Central memory CD8-positive, alpha-beta T cell (primary cell): ENCODE measurements around the gene HOXC9.

Experiments used
- ATAC-seq: fragments of 150-1000 bp; cut with Tn5 transposase; replicated peaks from 2 replicates; pipeline ENCODE4 v1.10.0; 2022; ENCODE audit warnings: mild to moderate bottlenecking, moderate FRiP score, moderate number of reproducible peaks; ENCODE audit not compliant: poor library complexity, severe bottlenecking; ENCODE audit errors: extremely low read depth
- DNase-seq, 2 donors: peaks; one replicate each; pipeline ENCODE4 v3.0.0; 2021; ENCODE audit warnings: low spot score in 2 of 2
- H3K27ac Mint-ChIP-seq: one replicate; pipeline ENCODE4 v1.8.0; 2022; ENCODE audit warnings: low read depth, mild to moderate bottlenecking, moderate library complexity, mixed read lengths
- H3K27me3 Mint-ChIP-seq: one replicate; pipeline ENCODE4 v1.8.0; 2022; ENCODE audit warnings: mixed read lengths
- H3K36me3 Mint-ChIP-seq: one replicate; pipeline ENCODE4 v1.8.0; 2022; ENCODE audit warnings: mild to moderate bottlenecking, moderate library complexity, mixed read lengths; ENCODE audit not compliant: insufficient read depth
- H3K4me1 Mint-ChIP-seq: one replicate; pipeline ENCODE4 v1.8.0; 2022; ENCODE audit warnings: mixed read lengths
- H3K4me3 Mint-ChIP-seq: one replicate; pipeline ENCODE4 v1.8.0; 2022; ENCODE audit warnings: mild to moderate bottlenecking, moderate library complexity, mixed read lengths
- H3K9me3 Mint-ChIP-seq: one replicate; pipeline ENCODE4 v1.8.0; 2022; ENCODE audit warnings: mixed read lengths

Gene HOXC9

DNA sequence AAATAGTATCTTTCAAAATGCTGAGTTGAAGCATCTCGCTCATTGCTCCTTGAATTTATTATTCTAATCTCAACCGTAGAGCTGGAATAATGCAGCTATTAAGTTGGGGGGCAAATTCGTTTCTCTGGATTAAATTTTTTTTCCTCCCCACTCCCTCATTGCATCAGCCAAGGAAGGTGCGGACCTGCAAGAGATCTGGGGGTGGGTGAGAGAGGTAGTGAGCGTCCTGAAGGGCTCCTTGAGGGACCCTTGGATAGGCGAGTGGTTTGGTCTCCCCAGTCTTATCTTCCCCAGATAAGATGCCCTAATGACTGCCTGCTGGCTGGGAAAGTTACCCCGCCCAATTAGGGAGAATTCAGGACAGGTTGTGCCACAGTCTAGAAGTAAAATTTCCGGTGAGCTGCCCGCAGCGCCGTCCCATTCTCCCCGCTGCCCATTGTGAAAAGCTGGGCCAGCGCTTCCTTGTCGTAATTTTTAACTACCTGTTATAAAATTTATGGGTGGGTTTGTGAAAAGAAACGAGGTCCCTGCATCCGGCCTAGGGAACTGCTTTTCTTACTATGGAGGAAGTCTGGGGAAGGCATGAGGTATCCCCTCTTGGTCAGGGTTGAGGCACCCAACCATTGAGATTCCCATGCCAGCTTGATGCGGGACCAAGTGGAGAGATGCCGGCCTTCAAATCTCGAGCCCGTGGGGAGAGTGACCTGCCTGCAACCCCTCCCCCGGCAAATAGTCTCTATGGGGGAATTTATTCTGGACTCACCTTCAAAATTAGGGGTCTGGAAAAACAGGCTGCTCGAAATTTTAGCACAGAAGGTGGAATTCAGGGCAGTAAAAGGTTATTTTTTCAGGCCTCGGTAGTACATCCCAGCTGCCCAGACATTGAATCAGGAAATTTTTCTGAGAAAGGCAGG is 15.3 kb downstream of the HOXC9 start:
- Mint-ChIP-seq H3K36me3 (peaks cover 15% of the 10 kb centered on the region), H3K4me3 (peak overlapping the region; percentile 20), H3K9me3 (no peaks in the 10 kb centered on the region), H3K4me1 (peaks cover 43% of the 10 kb centered on the region), H3K27ac (no peak overlapping the region), H3K27me3 (peaks cover 54% of the 10 kb centered on the region)
- no peak for DNase-seq
- ATAC-seq: no peak

DNA sequence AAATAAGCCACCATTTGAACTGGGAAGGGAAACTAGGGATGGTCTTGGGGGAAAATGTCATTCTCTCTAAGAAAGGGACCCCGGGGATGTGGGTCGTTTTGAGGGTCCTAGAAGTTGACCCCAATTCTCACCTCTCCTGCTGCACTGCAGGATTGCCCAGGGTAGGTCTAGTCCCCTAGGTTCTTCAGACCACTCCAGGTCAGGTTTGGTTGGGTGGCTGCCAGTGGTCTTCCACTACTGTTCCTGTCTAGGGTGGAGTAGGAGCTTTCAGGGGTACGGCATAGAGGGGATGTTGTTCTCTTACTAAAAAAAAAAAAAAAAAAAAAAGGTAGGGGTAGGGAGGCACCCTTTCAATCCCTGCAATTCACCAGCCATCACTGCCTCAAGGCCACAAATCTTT is 16.1 kb downstream of the HOXC9 start:
- peaks cover 40% of the 10 kb centered on the region for H3K4me1 Mint-ChIP-seq
- no peak for ATAC-seq
- H3K27ac Mint-ChIP-seq: no peak overlapping the region
- H3K27me3 Mint-ChIP-seq: peaks cover 49% of the 10 kb centered on the region
- DNase-seq: no peak
- peaks cover 15% of the 10 kb centered on the region for H3K36me3 Mint-ChIP-seq
- no peaks in the 10 kb centered on the region for H3K9me3 Mint-ChIP-seq
- H3K4me3 Mint-ChIP-seq: no peak overlapping the region

- Mint-ChIP-seq H3K36me3 (peaks cover 15% of the 10 kb centered on the region), H3K27me3 (peaks cover 49% of the 10 kb centered on the region), H3K27ac (no peak overlapping the region), H3K4me1 (peaks cover 35% of the 10 kb centered on the region), H3K9me3 (no peaks in the 10 kb centered on the region), H3K4me3 (peak overlapping the region; percentile 81)
- no peak for DNase-seq
- no peak for ATAC-seq
Observed at GRCh38 chr12:54016478-54016964, 16.6 kb downstream of the HOXC9 start.

- peak overlapping the region; percentile 83 for H3K27ac Mint-ChIP-seq
- DNase-seq (no peak), ATAC-seq (peak; percentile 40)
- peaks cover 15% of the 10 kb centered on the region for H3K36me3 Mint-ChIP-seq
- H3K4me3 Mint-ChIP-seq: peak overlapping the region; percentile 81
- no peaks in the 10 kb centered on the region for H3K9me3 Mint-ChIP-seq
- peaks cover 31% of the 10 kb centered on the region for H3K4me1 Mint-ChIP-seq
- peaks cover 49% of the 10 kb centered on the region for H3K27me3 Mint-ChIP-seq
Observed at GRCh38 chr12:54017027-54017788, 17.2 kb downstream of the HOXC9 start.

DNA sequence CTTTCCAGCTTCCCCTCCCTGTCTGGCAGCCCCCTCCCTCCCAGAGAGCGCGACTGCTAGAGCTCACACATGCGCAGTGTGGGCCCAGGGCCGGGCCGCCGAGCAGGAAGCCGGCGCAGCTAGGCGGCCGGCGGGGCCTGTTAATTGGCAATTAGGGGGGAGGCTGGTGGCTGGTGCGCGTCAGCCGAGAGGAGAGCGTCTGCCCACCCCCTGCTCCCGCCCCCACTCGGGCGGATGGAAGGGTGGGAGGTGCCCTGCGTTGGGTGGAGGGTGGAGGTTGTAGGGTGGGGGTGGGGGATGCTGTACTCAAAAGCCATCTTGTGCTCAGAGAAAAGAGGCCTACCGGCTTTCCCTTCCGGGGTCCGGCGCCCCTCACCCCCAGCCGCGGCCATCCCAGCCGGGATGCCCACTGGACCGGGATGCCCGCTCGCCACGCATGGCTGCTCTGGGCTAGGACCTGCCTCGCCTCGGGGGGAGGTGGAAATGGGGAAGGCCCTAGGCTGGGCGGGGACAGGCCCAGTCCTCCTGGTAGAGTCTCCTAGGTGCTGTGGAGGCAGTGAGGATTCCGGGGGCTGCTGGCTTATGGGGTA is 18.0 kb downstream of the HOXC9 start:
- DNase-seq (peak; percentile 59 to 84), ATAC-seq (peak; percentile 92)
- Mint-ChIP-seq H3K27me3 (peaks cover 49% of the 10 kb centered on the region), H3K4me1 (peaks cover 31% of the 10 kb centered on the region), H3K9me3 (no peaks in the 10 kb centered on the region), H3K4me3 (peak overlapping the region; percentile 81), H3K36me3 (peaks cover 15% of the 10 kb centered on the region), H3K27ac (peak overlapping the region; percentile 83)

DNA sequence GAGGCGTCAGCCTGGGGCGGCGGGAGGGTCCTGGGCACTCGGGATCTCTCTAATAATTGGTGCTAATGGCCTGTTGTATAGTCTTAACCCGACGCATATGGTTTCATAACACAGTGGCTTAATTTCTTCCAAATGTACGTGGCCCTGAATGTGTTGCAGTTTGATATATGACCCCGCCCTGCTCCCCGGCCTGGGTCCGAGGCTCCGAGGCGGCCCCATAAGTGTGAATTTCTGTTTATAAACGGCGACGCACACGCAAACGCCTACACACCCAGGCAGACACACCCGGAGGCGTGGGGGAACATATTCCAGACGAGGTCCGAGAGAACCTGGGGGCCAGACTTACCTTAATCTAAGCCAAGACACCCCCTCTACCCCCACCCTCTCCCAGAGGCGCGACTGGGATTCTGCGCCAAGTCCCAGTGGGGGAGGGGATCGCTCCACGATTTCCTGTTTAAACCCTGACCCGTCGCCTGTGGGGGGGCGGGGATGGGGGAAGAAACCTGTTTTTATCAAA is 18.6 kb downstream of the HOXC9 start:
- H3K27me3 Mint-ChIP-seq: peaks cover 49% of the 10 kb centered on the region
- DNase-seq: no peak
- no peaks in the 10 kb centered on the region for H3K9me3 Mint-ChIP-seq
- H3K4me3 Mint-ChIP-seq: peak overlapping the region; percentile 81
- H3K27ac Mint-ChIP-seq: peak overlapping the region; percentile 83
- peaks cover 31% of the 10 kb centered on the region for H3K4me1 Mint-ChIP-seq
- no peak for ATAC-seq
- peaks cover 15% of the 10 kb centered on the region for H3K36me3 Mint-ChIP-seq

DNA sequence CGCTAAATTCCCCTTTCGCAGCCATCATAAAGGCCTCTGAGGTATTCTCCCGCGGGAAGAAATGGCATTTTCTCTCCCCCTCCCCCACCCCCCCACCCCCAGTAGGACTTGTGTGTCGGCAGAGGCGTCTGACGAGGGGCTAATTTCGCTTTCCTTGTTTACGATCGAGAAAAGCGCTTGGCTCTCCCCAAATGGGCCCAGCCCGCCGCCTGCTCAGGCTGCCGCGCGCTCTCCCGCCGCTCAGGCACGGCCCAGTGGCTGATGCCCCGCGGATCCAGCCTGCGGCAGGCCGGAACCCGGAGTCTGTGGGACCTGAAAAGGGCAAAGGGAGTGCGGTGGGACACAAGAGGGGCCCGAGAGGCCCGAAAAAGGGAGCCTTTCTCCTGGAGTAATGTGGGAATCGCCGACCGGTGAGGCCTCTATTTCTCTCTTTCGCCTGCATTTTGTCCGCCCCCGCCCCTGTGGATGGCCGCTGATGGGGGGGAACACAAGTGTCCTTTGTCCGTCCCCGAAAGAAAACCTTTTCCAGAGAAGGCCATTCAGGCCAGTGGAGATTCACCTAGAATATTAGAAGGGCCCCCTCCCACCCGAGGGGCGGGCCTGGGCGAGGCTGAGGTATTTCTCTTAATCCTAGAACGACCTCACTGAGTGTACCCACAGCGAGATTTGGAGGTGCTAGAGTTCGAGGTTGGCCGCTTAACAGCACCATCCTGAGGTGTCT is 19.3 kb downstream of the HOXC9 start:
- no peaks in the 10 kb centered on the region for H3K9me3 Mint-ChIP-seq
- no peak for DNase-seq
- peaks cover 31% of the 10 kb centered on the region for H3K4me1 Mint-ChIP-seq
- H3K4me3 Mint-ChIP-seq: no peak overlapping the region
- H3K27ac Mint-ChIP-seq: peak overlapping the region; percentile 3
- no peak for ATAC-seq
- H3K36me3 Mint-ChIP-seq: peaks cover 12% of the 10 kb centered on the region
- H3K27me3 Mint-ChIP-seq: peaks cover 49% of the 10 kb centered on the region

DNA sequence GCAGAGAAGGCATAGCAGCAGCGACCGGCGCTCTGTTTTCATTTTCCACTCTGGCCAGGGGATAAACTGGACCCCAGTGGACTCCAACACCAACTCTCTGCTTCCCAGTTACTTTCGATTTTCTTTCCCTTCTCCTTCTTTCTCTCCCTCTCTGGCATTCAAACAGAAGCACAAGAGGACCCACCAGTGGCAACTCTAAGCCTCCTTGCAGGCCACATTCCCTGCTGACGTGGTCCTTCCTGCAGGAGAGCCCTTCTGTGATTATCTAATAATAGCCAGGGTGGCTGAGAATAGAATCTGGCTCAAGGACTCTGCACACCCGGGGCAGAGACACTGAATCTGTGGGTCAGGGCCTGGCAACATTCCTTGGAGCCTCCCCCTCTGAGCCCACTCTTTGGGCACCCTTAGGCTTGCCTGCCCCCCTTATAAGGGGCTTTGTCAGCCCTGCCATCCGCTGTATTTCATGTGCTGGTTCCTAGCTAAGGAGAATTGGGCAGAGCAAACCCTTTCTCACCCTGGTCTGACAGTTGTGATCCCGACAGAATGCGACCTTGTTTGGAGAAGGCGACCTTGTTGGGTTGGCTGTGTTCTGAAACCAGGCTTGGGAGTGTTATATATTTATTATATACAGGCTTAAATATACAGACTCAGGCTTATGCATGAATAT is 20.1 kb downstream of the HOXC9 start:
- peak overlapping the region; percentile 8 for H3K4me3 Mint-ChIP-seq

GRCh38 chr12:54020591-54021405 is 20.8 kb downstream of the HOXC9 start:
- DNase-seq: no peak
- Mint-ChIP-seq H3K27ac (no peak overlapping the region), H3K27me3 (peaks cover 49% of the 10 kb centered on the region), H3K4me3 (no peak overlapping the region), H3K36me3 (peaks cover 7% of the 10 kb centered on the region), H3K9me3 (no peaks in the 10 kb centered on the region), H3K4me1 (peaks cover 23% of the 10 kb centered on the region)
- no peak for ATAC-seq

More for the DNA sequence above, 20.1 kb downstream of the HOXC9 start:
- Mint-ChIP-seq H3K36me3 (peaks cover 7% of the 10 kb centered on the region), H3K9me3 (no peaks in the 10 kb centered on the region), H3K27me3 (peaks cover 48% of the 10 kb centered on the region), H3K27ac (peak overlapping the region; percentile 3), H3K4me1 (peaks cover 25% of the 10 kb centered on the region)
- ATAC-seq: no peak
- DNase-seq: no peak

DNA sequence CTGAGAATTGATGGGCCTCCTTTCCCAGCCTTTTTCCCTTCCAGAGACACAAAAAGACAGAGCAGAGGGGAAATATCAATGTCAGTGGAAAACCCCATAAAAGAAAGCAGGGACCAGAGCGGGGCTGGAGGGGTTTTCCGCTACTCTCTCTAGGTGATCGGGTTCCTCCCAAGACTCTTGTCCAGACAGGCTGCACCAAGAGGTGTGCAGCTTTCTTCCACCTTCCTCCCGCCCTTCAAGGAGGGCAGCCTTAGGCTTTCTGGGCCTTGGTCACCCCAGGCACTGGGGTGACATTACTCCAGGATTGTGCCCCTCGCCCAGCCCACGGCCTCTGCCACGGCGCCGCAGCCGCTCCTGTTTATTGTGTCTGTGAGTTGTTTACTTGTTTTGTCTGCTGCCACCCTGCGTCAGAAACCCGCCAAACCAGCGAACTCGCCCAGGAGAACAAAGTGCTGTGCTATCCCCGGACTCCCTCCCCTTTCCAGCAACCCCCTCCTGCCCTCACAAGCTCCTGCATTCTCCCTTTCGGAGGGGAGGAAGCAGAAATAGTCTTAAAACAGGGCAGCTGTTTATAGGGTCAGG is 21.6 kb downstream of the HOXC9 start:
- Mint-ChIP-seq H3K36me3 (peaks cover 7% of the 10 kb centered on the region), H3K9me3 (no peaks in the 10 kb centered on the region), H3K4me1 (peaks cover 23% of the 10 kb centered on the region), H3K27ac (no peak overlapping the region), H3K27me3 (peaks cover 56% of the 10 kb centered on the region), H3K4me3 (no peak overlapping the region)
- no peak for ATAC-seq
- no peak for DNase-seq
